Fibroblast of upper back skin (primary cell): ENCODE data around the gene MRPL50.

Experiments
- DNase-seq: peaks from one replicate; pipeline ENCODE4 v3.0.0-alpha.2; 2013

MRPL50 gene

DNA sequence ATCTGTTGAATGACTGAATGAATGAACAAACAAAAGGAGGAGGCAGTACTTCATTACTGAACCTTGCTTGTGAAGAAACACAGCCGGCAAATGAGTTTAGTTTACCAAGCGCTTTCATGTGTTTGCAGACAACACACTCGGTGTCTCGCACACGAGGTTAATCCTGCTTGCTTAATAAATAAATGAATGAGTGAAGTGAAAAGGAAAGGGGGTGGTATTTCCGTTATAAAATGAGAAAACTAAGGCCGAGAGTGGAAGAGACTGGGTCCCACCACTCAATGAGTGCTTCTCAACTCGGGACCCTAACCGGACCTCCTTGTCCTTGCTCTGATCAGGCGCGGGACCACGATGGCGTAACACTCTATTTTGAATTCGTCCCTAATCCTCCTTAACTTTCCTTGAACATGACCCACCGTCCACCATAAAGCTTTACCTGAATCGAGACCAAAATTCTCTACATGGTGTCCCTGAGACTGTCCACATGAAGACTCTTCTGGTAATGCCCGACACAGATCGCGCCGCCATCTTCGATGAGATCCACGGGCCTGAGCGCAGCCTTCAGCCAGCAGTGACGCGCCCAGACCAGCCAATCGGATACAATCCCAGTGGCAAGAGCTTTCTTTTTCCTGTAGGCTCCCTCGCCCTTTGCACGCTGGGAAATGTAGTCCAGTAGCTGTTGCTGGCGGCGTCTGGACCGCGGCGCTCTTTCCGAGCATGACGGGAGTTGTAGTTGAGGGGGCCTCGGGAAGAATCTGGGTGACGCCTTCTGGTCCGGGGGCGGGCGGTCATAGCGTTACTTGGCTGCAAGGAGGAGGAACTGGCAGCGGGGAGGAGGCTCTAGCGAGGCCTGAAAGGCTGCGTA, at the start of gene MRPL50, which contains the start of gene ZNF189:
MRPL50 (minus strand) TSS at position 551 of the 862 bp plus-strand sequence; CDS start at position 525, 26 bp downstream.
ZNF189 (plus strand) TSS at position 784 of the 862 bp plus-strand sequence. CDS start 306 bp downstream, outside the sequence.
- peak; percentile 99 for DNase-seq

DNA sequence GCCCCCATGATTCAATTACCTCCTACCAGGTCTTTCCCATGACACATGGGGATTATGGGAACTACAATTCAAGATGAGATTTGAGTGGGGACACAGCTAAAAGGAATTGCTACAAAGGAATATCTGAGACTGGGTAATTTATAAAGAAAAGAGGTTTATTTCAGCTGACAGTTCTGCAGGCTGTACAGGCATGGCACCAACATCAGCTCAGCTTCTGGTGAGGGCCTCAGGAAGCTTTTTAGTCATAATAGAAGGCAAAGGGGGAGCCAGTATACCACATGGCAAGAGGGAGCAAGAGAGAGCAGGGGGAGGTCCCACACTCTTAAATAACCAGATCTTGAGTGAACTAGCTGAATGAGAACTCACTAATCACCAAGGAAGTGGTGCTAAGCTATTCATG, 48.3 kb upstream of the MRPL50 start:
- no peak for DNase-seq

DNA sequence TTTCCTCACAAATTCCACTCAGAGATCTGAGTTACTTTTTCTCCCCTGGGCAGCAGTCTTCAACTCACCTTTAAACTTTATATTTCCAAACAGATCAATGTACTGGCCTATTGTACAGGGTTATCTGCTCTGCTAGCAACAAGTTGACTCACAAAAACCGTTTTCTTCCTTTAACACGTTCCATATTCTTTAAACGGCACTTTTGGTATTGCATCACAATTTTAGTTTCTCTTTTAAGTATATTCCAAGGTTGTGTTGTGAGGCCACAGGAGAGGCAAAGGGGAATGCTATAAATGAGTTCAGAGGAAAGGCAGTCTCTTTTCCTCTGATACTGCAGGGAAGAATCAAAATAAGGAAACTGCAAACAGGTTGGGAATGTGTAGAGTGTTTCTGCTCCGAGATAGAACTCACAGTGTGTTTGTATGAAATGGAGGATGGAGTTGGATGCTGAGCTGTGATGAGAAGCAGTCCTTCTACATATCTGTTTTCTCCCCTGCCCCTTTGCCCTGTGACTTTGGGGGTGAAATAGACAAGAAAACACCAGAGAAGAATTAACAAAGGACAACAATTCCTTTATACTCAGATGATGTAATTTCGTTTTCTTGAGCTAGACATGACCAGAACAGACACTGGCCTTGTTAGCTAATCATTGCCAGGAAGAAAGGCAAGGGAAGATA, 47.1 kb upstream of the MRPL50 start:
- DNase-seq: peak; percentile 35

DNA sequence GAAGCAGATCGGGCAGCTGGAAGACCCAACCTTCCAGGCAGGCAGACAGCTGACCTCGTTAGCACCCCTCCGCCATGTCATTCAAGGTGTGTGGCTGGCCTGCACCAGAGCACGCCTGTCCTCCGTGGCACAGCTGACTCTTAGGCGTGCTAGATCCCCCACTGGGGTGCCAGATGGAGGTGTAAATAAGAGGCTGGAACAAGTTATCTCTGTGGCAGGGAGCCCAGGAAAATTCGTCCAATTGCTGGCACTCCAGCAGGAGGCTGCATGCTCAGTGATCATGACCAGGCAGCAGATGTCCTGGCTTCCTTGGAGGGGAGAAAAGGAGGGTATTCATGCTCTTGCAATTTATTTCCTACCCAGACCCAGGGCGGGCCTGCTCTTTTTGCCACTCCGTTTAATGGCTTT, 45.0 kb upstream of the MRPL50 start:
- no peak for DNase-seq

DNA sequence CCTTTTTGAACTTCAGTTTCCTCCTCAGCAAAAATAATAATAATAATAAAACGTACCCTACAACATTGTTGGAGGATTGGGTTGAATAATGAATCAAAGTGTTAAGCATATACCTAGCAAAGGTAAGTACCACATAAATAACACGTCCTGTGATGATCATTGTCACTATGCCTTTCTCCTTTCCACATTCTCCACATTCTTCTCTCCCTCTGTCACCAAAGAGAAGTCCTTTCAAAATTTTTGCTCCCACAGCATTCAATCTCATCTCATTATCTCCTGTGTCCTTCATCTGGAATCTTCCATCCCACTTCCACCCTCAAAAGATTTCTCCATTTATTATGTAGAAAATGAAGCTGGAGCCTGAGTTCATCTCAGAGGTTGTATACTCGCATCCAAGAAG, 44.3 kb upstream of the MRPL50 start:
- no peak for DNase-seq

DNA sequence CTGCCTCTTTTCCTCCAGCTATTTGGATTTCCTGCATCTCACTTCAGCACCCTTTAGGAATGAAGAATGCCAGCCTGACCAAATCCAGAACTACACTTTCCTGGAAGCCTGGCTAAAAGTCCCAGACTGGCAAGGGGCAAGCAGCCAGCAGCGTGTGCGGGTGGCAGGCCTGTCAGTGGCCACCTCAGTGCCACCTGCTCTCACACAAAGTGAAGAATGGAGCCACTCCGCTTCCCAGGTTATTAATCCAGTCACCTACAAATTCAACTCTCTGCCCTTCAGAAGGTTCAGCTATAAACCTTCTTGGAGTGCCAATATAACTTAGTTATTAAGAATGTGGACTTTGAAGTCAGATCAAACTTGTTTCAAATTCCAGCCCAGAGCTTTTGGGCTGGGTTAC, 43.9 kb upstream of the MRPL50 start:
- DNase-seq: no peak

DNA sequence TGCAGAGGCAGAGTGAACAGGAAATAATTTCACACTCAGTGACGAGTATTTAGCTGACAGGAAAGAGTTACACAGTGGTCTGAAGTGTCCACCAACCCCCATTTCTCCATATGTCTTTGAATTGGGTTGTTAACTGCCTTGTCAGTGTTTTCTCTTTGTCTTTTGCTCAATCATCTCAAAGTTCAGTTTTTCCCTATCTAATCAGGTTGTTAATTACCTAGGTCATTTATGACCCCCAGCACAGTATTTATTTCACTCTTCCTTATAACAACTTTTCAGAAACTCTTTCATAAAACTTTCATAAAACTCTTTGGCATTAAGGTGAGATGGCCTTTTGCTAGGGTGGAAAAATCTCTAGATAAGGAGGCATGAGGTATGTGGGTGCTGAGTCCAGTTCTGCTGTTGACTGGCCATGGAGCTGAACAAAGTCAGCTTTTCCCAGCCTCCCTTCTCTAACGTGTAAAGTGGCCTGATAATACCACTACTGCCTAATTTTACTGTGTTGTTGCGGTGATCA, 42.4 kb upstream of the MRPL50 start:
- DNase-seq: no peak

DNA sequence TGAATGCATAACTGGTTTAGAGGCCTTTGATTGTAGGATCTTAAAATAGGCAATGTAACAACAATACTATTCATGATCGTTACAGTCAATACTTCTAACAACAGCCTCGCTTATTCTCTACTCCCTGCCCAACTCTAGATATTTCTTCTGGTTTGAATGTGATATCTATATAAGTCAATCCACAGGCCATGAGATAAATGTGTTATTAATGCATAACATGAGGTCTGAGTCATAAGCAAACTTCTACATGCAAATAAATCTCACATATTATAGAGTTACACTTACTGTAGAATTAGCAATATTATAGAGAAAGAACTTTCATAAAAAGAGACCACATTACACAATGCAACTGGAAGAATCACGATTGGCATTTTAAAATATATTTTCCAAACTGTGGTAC, 40.1 kb upstream of the MRPL50 start:
- no peak for DNase-seq

DNA sequence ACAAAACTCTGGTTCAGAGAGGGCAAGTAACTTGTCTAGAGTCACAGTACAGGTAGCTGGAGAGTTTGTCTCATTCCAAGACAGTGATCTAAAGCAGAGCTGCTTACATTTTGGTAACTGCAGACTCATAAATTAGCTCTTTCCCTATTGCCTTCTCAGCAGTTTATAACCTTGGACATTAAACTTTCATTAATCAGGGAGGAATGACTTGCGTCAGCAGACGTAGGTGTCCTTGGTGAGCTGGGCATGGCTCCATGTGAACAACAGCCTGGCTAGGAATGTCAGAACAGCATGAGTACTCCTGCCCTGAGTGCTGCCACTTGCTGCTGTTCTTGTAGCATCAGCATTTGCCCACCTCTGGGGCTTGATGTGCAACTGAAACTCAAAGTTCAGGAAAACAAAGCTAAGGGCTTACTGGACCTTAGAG, 39.4 kb upstream of the MRPL50 start:
- peak; percentile 3 for DNase-seq

DNA sequence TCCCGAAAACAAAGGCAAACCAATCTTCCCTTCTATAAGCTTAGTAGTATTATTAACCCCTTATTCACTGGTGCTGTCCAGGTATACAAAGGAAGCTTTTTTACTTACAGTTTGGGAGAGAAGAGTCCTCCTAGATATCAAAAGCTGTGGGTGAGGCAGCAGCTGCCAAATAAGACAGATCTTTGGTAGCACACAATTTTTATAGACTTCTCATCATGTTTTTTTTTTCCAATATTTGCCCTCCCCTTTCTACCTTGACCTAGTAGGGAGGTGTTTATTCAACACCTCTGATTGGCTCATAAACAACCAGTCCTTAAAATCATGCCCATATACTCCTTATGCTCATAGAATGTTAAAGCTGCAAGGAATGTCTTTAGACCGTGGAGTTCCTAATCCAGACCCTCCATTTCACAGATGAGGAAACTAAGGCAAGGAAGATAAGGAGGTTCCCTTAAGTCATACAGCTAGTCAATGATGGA, 37.2 kb upstream of the MRPL50 start, which contains the start of gene ALDOB:
ALDOB (minus strand) TSS at position 174 of the 479 bp plus-strand sequence. CDS start 4,887 bp downstream, outside the sequence.
- no peak for DNase-seq

DNA sequence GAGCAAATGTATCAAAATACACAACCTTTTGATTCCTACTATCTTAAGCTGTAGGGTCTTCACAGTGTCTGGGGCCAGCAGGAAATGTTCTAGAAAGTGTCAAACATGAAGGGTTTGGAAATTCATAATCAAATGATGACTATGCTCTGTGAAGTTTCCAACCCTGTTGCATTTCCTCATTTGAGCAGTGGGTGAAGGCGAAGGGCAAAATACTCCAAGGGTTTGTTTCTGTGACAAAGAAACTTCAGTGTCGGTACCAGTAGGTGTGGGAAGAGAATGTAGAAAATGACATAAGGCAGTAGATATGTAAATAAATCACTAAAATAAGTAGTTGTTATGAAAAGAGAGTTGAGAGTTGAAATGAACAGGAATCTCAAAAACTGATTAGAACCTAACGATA, 36.6 kb upstream of the MRPL50 start:
- DNase-seq: no peak

DNA sequence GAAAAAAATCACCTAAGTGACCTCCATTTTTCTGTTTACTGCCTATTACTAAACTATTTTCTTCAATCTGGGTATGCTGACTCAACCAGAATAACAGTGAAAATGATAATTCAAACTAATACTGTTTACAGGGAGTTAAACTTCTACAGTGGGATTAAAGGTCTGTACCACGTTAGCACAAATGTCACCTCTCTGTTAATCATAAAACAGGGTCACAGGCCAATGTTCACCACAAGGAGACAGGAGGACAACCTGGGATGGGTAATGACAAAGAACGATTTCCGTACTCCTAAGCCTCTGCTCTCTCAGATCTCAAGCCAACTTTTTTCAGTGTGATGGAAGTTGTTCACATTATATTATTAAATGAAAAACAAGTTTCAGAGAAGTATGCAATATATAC, 34.8 kb upstream of the MRPL50 start:
- no peak for DNase-seq

DNA sequence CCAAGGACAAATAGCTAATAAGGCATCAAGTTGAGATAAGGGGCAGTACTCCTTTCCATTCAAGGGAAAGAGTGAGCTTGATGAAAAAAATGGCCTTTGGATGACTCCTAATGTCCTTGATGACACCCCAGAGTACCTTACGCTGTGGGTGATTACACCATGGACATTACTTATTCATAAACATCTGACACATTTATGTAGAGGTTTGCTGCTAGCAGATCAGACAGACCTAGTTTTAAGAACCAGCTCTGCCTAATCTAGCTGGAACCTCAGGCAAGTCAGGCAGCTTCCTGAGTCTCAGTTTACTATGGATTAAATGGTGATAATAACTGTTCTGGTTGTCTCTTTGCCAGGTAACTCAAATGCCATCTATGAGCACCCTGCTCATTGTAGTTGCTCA, 34.3 kb upstream of the MRPL50 start:
- DNase-seq: no peak

DNA sequence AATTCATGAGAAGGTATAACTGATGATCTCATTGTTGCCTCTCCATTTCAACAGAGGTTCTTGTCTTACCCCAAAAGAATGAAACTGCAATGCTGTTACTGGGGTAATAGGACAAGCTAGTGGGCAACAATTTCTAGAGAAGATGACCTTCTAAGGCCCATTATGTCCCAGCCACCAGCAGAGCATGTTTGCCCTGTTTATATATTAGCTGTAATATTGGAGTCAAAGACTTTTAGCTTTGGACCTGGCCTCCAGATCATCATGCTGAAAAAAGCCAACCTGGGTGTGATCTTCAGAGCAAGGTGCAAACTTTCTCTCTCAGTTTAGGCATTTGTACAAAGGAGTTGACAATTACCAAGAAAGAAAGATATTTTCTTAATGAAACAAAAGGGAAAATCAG, 33.8 kb upstream of the MRPL50 start:
- no peak for DNase-seq

DNA sequence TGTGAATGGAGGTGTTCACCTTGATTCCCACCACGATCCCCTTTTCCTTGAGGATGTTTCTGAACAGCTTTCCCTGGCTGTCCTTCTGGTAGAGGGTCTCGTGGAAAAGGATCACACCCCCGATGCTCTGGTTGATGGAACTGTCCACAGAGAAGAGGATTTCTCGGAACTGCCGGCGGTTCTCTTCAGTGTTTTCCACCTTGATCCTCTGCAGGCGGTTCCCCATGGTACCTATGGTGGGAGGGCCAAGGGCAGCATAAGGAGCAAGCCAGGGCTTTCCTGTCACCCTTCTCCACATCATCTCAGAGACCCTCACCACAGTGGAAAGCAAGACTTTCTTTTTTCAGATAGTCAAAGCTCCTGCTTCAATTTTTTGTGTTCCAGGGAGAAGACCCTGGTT, 31.3 kb upstream of the MRPL50 start:
- DNase-seq: no peak

DNA sequence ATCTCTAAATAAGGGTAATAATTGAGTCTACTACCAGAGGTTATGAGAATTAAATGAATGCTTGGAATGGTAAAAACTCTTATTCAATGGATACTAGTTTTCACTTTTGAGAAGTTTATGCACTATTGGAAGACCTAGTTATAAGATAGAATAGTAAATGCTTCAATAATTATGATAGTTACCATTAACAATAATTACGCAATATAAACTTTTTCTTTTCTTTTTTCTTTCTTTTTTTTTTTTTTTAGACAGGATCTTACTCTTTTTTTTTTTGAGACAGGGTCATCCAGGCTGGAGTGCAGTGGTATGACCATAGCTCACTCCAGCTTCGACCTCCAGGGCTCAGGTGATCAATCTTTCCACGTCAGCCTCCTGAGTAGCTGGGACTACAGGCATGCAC, 30.5 kb upstream of the MRPL50 start:
- no peak for DNase-seq

DNA sequence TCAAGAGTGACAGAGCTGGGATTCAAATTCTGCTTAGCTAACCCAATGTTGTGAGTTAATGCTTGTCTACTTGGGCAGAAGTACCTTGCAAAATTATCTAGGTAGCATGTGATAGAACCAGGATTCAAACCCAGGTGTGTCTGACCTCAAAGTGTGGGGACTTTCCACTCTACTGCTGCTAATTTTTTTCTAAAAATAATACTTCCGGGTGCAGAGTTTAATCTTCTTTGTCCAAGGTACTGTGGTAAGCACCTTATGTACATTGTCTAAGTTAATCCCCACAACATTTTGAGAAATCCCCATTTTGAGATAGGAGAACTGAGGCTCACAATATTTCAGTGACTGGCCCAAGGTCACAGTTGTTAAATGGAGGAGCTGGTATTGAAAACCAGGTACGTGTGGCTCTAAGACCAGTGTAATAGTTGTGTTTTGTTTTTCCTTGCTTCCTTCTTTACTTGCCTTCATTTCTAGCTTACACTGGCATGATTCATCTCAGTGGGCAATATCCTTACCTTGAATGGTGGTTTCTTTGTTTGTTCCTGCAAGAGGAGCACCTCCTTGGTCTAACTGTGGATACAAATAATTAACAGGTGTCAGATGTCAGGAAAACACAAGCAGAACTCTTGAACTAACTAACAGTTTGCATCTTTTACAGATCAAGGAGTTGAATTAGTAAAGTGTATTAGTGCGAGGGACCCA, 29.7 kb upstream of the MRPL50 start:
- no peak for DNase-seq

DNA sequence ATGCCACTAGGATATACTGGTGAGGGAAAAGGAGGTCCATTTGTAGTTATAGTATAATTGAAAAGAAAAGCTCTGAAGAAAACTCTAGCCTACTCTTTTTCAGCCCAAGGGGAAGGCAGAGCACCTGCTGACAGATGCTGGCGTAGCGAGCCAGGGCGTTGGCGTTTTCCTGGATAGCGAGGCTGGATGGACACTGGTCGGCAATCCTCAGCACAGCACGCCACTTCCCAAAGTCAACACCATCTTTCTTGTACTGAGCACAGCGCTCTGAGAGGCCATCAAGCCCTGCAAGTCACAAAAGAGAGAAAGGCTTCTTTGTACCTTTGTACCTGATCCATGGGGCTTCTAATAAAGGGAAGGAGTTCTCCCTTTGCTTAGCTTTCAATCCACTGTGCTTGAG, 28.9 kb upstream of the MRPL50 start:
- DNase-seq: no peak

DNA sequence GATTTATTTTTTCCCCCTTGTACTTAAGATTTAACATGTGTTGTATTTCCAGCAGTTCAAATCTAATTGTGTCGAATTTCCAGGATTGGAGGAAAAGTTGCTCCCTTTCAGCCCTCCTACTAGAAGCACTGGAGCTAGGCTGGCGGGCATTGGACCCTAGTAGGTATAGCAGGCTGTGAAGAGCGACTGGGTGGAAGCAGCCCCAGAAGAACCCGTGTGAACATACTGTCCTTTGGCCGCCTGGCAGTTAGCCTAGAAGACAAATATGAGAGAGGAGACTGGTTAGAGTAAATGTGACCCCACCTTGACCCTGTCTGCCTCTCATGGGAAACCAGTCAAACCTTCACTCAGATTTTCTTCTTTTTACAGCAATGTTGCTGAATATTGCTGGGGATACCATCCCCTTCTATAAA, 23.2 kb upstream of the MRPL50 start:
- no peak for DNase-seq

DNA sequence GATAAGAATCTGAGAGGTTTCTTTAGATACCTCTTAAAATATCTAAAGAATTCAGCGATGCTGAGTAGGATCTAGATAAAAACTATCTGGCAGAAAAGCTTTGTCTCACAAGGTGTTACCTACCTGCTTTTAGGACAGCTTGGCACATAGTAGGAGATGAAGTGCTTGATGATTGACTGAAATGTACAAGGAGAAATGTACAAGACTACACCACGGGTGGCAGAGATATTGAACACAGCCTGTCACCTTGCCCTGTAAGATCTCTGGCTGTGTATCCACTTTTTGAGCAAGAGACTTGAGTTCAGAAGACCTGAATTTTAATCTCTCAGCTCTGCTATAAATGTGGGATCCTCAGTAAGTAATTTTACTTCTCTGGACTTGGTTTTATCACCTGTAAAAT, 21.4 kb upstream of the MRPL50 start:
- no peak for DNase-seq

DNA sequence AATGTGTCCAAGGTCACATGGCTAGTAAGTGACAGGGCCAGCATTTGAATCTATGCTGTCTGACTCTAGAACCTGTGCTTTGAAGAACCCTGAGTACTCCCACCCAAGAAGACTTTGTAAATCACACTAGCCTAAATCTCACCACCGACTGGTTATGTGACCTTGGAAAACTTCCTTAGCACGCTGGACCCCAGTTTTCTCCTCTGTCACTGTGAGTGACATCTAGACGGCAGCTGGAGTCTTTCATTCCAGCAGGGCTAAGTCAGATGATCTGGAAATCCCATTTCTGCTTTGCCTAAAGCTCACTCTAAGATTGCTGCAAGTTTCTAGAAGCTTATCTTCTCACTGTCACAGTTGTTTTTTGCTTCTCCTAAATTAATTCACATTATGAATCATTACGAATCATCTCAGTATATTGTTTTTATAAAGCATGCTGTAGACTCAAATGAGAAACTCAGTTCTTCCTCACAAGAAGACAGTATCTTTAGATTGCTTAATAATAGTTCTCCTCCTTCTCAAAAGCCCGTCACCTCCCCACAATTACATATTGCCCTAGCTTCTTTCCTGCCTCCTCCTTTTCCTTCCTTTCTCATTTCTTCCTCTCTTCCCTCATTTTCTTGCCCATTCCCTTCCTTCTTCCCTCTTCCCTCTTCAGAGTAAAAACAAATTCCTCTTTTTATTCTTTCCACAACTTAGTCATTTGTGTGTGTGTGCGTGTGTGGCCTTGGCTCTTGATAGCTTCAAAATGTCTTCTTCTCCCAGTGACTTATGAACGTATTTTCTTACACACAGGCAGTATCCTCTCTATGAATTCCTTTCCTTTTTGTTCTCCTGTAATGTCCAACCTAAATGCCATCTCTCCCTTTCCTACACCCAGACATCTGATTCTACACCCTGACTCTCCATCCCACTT, 20.4 kb upstream of the MRPL50 start:
- peak; percentile 32 for DNase-seq

DNA sequence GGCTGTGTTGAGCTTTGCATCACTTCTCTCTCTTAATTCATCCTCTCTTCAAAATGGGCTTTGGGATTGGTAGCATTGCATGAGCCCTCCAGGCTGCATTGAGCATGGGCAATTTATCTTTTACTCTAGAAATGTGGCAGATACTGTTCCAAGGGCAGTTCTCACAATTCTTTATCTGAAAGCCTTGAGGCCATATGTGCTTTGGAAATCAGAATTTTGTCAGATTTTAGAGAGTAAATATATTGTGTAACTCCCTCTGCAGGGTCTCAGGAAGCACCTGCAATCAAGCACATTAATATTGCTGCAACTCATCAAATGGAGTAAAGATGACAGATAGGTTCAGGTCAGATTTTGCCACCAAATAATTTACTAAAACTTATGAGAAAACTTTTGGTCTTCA, 19.6 kb upstream of the MRPL50 start:
- DNase-seq: no peak
